Heart right ventricle (tissue), 16 donors: ENCODE results near the gene PAFAH1B2. TPM values are rescaled to one million over a fixed set of nuclear protein-coding genes. Genes with fewer than 3 reads are reported as not detected.
A peak's percentile ranks its signal among the peaks of the same experiment; 100 is the strongest.

Source experiments
- ATAC-seq, 8 donors: fragments of 200-7000 bp; cut with Tn5 transposase; one replicate each; pipeline ENCODE4 v1.9.1; 2020; ENCODE audit warnings: mild to moderate bottlenecking in 8 of 8, moderate library complexity in 8 of 8, moderate number of reproducible peaks in 1 of 8
- DNase-seq, 2 donors: peaks; one replicate each; pipeline ENCODE4 v3.0.0-alpha.2; 2020
- H3K27ac ChIP-seq, 10 donors: fragments of 200-600 bp; sonication (generic) in 2 of 10; one replicate each; pipeline versions ENCODE4 v1.5.0 to v1.8.0; 2020 to 2022; ENCODE audit warnings: mild to moderate bottlenecking in 3 of 10
- H3K27me3 ChIP-seq, 7 donors: fragments of 200-600 bp; one replicate each; pipeline ENCODE4 v1.8.0; 2021 to 2022; ENCODE audit warnings: mild to moderate bottlenecking in 2 of 7
- H3K36me3 ChIP-seq, 9 donors: fragments of 200-600 bp; sonication (generic) in 1 of 9; one replicate each; pipeline versions ENCODE4 v1.5.0 to v1.8.0; 2020 to 2022; ENCODE audit warnings: mild to moderate bottlenecking in 2 of 9
- H3K4me1 ChIP-seq, 9 donors: fragments of 200-600 bp; sonication (generic) in 1 of 9; one replicate each; pipeline versions ENCODE4 v1.5.0 to v1.8.0; 2020 to 2022; ENCODE audit warnings: mild to moderate bottlenecking in 4 of 9
- H3K4me3 ChIP-seq, 10 donors: fragments of 200-600 bp; sonication (generic) in 2 of 10; one replicate each; pipeline versions ENCODE4 v1.5.0 to v1.8.0; 2020 to 2022; ENCODE audit warnings: mild to moderate bottlenecking in 7 of 10, moderate library complexity in 2 of 10
- H3K9me3 ChIP-seq, 11 donors: fragments of 200-600 bp in 10 of 11; sonication (generic) in 2 of 11; one replicate each; pipeline versions ENCODE4 v1.5.0 to v1.8.0; 2013 to 2022; ENCODE audit warnings: mild to moderate bottlenecking in 2 of 11, control low read depth in 1 of 11, moderate library complexity in 1 of 11
- WGBS, 2 donors: extraction: QIAGEN DNeasy Blood & Tissue Kit; methylation state at CpG; one replicate each; pipeline ENCODE4 v1.1.7; 2013; ENCODE audit warnings: inconsistent platforms in 1 of 2; 5-methylcytosine and 5-hydroxymethylcytosine counted together
- intact Hi-C, 10 donors: fragments of 100-400 bp; cut with DNase I; formaldehyde crosslinking; loops; one replicate each; pipeline versions ENCODE4 v1.11.1 to v1.14.2; 2022
- polyA plus RNA-seq, 2 donors: library from polyadenylated mRNA; stranded (reverse); fragments of 200-250 nt; gene quantifications; one replicate each; pipeline ENCODE4 v1.2.3, GENCODE V29; 2013
- total RNA-seq, 10 donors: library from RNA; stranded (reverse); fragmentation: NEBNext Ultra II Directional in 3 of 10; extraction: Animal tissue kit (Norgen Biotek cat#: 25700) in 3 of 10; gene quantifications; one replicate each; pipeline versions ENCODE4 v1.2.1 to v1.2.4, GENCODE V29; 2021 to 2023
- TF ChIP-seq, protein P1 (sequence below), 9 donors: fragments of 200-600 bp; sonication (generic) in 2 of 9; IDR thresholded peaks; one replicate each; pipeline versions ENCODE4 v1.5.0 to v1.8.0; 2021 to 2022; ENCODE audit warnings: antibody characterized with exemption in 9 of 9, mild to moderate bottlenecking in 5 of 9, moderate library complexity in 1 of 9
- donor health status: Arrhythmogenic right ventricular cardiomyopathy.
- donor health status: ischemic (EF 13 %, LVEDD 7.1; RV severe dilation, severe dysfunction).
- donor health status: healthy with polysubstance abuse.
- donor health status: DM: no; HTN: yes; CAD: no.
- donor health status: DM: no; HTN: no; CAD: no.
- donor health status: ischemic (EF 25% LVEDD 6.9; RV normal size, moderate dysfunction).
- donor health status: ischemic (EF 25% LVEDD 5.7; RV mildly dilated, moderate dysfunction).
- donor health status: healthy.
- donor health status: DM: yes; HTN: yes; CAD: no.
- donor health status: Ischemic cardiomyopathy.
- donor health status: ischemic (EF 35%, LVEDD 5.7; RV mildly dilated, moderate dysfunction).
- donor health status: nonischemic (EF 11% LVEDD 7.7; RV severe dilation, severe dysfunction).
- donor health status: DM: yes; HTN: yes; CAD: no.
- donor health status: PGD.
- donor health status: ischemic (EF 29% LVEDD 5.4; RV normal size, mild dysfunction).
- donor health status: nonischemic (EF 23%, LVEDD 6.1; RV moderate dilation, normal function).

The PAFAH1B2 gene
- total and polyA plus RNA-seq, 12 donors, result 18.7 to 71.5 (median 59.4) TPM

- TF ChIP-seq, protein P1, sequence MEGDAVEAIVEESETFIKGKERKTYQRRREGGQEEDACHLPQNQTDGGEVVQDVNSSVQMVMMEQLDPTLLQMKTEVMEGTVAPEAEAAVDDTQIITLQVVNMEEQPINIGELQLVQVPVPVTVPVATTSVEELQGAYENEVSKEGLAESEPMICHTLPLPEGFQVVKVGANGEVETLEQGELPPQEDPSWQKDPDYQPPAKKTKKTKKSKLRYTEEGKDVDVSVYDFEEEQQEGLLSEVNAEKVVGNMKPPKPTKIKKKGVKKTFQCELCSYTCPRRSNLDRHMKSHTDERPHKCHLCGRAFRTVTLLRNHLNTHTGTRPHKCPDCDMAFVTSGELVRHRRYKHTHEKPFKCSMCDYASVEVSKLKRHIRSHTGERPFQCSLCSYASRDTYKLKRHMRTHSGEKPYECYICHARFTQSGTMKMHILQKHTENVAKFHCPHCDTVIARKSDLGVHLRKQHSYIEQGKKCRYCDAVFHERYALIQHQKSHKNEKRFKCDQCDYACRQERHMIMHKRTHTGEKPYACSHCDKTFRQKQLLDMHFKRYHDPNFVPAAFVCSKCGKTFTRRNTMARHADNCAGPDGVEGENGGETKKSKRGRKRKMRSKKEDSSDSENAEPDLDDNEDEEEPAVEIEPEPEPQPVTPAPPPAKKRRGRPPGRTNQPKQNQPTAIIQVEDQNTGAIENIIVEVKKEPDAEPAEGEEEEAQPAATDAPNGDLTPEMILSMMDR (IDR thresholded peaks at IDR 0.05), result no peak
- intact Hi-C loops, result no loop called here
- no peaks in the 10 kb centered on the region for H3K9me3 ChIP-seq
- WGBS, 2 donors, result 95 to 97% methylated on average over 11 of the region's 11 CpGs
- peaks cover 0 to 19% (median 13%) of the 10 kb centered on the region in 9 donors for H3K4me1 ChIP-seq
- no peak overlapping the region for H3K27ac ChIP-seq
- ATAC-seq (no peak), DNase-seq (no peak)
- no peaks in the 10 kb centered on the region for H3K27me3 ChIP-seq
- no peak overlapping the region for H3K4me3 ChIP-seq
- H3K36me3 ChIP-seq, result peaks cover 0 to 84% (median 33%) of the 10 kb centered on the region in 9 donors
Observed at GRCh38 chr11:117212697-117213355, 68.7 kb downstream of the PAFAH1B2 start.

GRCh38 chr11:117214404-117215110 lies 70.5 kb downstream of the PAFAH1B2 start:
- intact Hi-C loops, result loop anchor here in 2 of 10 donors (5.0 kb wide), 2 partner anchors 37 to 422 kb away; partner anchors contain the start of genes APOA5 (in 1 of the 2) and SIDT2 (in 1 of the 2)
- 84 to 89% methylated on average over 7 of the region's 7 CpGs for WGBS, 2 donors
- Histone ChIP-seq H3K36me3 (peaks cover 0 to 99% (median 50%) of the 10 kb centered on the region in 9 donors), H3K27ac (no peak overlapping the region), H3K4me3 (no peak overlapping the region), H3K27me3 (no peaks in the 10 kb centered on the region), H3K9me3 (no peaks in the 10 kb centered on the region), H3K4me1 (peaks cover 7 to 36% (median 23%) of the 10 kb centered on the region in 9 donors)
- ATAC-seq (no peak), DNase-seq (no peak)
- TF ChIP-seq, protein P1 (IDR thresholded peaks at IDR 0.05), result no peak

- H3K9me3 ChIP-seq, result no peaks in the 10 kb centered on the region
- peaks cover 32 to 65% (median 51%) of the 10 kb centered on the region in 9 donors for H3K4me1 ChIP-seq
- ATAC-seq (no peak), DNase-seq (peak in 1 of 2 donors; percentile 7)
- H3K27me3 ChIP-seq, result no peaks in the 10 kb centered on the region
- 64 to 69% methylated on average over 11 of the region's 11 CpGs for WGBS, 2 donors
- TF ChIP-seq, protein P1 (IDR thresholded peaks at IDR 0.05), result no peak
- H3K36me3 ChIP-seq, result peaks cover 0 to 100% (median 52%) of the 10 kb centered on the region in 9 donors
- intact Hi-C loops, result loop anchor here in 2 of 10 donors (5.0 kb wide), 2 partner anchors 40 to 425 kb away; partner anchors contain the start of genes APOA5 (in 1 of the 2) and SIDT2 (in 1 of the 2)
- peak overlapping the region; percentile 64 to 97 (median 88) for H3K27ac ChIP-seq
- no peak overlapping the region for H3K4me3 ChIP-seq
Observed at GRCh38 chr11:117217141-117218084, 73.3 kb downstream of the PAFAH1B2 start.
